ENCODE measurements around the gene C19orf67.
A peak's percentile ranks its signal among the peaks of the same experiment; 100 is the strongest.

The C19orf67 gene

GRCh38 chr19:14058182-14059092, 27.1 kb downstream of the C19orf67 start:
- no peak for TF ChIP-seq CTCF (IDR thresholded peaks at IDR 0.05; ENCODE audit: control insufficient read depth, insufficient read depth, low read depth, low read length, missing control alignments)
- H3K4me3 ChIP-seq (ENCODE audit: control insufficient read depth, low read depth, low read length) = no peak overlapping the region; the same call in 1 of the 2 replicates

DNA sequence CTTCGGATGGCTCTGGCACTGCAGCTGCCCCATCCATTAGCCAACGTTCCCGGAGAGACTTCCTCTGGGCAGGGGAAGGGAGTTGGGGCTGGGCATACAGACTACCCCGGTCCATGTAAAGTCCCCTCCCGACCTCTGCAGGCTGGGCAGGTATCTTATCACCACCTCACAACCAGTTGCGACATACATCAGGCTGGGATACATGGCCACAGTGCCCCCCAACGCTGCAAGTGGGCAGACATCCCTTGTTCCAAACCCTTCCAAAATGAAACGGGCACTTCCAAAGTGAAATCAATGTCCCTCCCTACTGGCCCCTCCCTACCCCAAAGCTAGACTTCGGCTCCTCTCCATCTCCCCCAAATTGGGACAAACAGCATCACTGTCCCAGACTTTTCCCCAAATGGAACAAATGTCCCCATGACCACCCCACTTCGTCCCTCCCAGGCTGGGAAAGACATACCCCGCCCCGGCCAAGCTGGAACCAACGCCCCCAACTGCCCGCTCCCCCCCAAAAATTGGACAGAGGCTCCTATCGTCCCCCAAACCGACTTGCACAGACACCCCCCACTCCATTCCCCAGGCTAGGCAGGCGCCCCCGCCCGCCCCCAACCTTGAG, 28.7 kb downstream of the C19orf67 start:
- DNase-seq (ENCODE audit: low read depth) = no peak
- H3K4me3 ChIP-seq (ENCODE audit: control insufficient read depth, low read depth, low read length) = peak overlapping the region; percentile 4; the same call in 1 of the 2 replicates
- no peak for TF ChIP-seq CTCF (IDR thresholded peaks at IDR 0.05; ENCODE audit: control insufficient read depth, insufficient read depth, low read depth, low read length, missing control alignments)

More at GRCh38 chr19:14058182-14059092, 27.1 kb downstream of the C19orf67 start:
- DNase-seq (ENCODE audit: low read depth) = no peak

GRCh38 chr19:14056069-14056666, 29.4 kb downstream of the C19orf67 start:
- no peak overlapping the region for H3K4me3 ChIP-seq (ENCODE audit: control insufficient read depth, low read depth, low read length)
- DNase-seq (ENCODE audit: low read depth) = no peak
- TF ChIP-seq CTCF (IDR thresholded peaks at IDR 0.05; ENCODE audit: control insufficient read depth, insufficient read depth, low read depth, low read length, missing control alignments) = no peak

DNA sequence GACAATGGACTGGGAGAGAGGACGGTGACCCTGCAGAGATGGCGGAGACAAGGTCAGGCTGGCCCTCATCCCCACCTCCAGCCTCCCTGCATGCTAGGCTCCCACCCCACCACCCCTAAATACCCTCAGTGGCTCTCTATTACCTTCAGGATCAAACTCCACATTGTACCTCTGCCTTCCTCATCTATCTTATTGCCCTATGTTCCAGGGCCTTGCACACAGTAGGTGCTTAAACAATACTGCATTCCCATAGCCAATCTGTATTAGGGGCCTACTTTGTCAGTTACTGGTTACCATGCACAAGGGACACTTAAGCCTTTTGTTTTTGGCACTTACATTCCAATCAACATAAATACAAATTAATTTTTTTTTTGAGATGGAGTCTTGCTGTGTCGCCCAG, 30.2 kb downstream of the C19orf67 start:
- no peak for TF ChIP-seq CTCF (IDR thresholded peaks at IDR 0.05; ENCODE audit: control insufficient read depth, insufficient read depth, low read depth, low read length, missing control alignments)
- DNase-seq (ENCODE audit: low read depth) = no peak
- H3K4me3 ChIP-seq (ENCODE audit: control insufficient read depth, low read depth, low read length) = no peak overlapping the region

GRCh38 chr19:14054721-14055120, 30.9 kb downstream of the C19orf67 start:
- H3K4me3 ChIP-seq (ENCODE audit: control insufficient read depth, low read depth, low read length) = no peak overlapping the region
- no peak for TF ChIP-seq CTCF (IDR thresholded peaks at IDR 0.05; ENCODE audit: control insufficient read depth, insufficient read depth, low read depth, low read length, missing control alignments)
- no peak for DNase-seq (ENCODE audit: low read depth)

- H3K4me3 ChIP-seq (ENCODE audit: control insufficient read depth, low read depth, low read length) = no peak overlapping the region
- TF ChIP-seq CTCF (IDR thresholded peaks at IDR 0.05; ENCODE audit: control insufficient read depth, insufficient read depth, low read depth, low read length, missing control alignments) = no peak
- no peak for DNase-seq (ENCODE audit: low read depth)
Observed at GRCh38 chr19:14054099-14054498, 31.5 kb downstream of the C19orf67 start.

All from AG09309 (cell line).